MM.1S (cell line): Measurements from ENCODE around the gene KIRREL3.

Experiments
- DNase-seq: peaks from one replicate; pipeline ENCODE4 v3.0.0-alpha.2; 2015
- H2AFZ ChIP-seq: fragments of 300-600 bp; sonication (generic); 2 replicates; pipeline ENCODE4 v1.6.0; 2016; ENCODE audit warnings: antibody characterized with exemption, low read length
- H3F3A ChIP-seq: fragments of 300-600 bp; sonication (generic); 2 replicates; pipeline ENCODE4 v1.6.1; 2016; ENCODE audit warnings: mild to moderate bottlenecking, antibody characterized with exemption, low read length, moderate library complexity, mixed read lengths; ENCODE audit not compliant: insufficient read depth
- H3K27ac ChIP-seq: fragments of 300-600 bp; sonication (generic); 2 replicates; pipeline ENCODE4 v1.5.1; 2016; ENCODE audit warnings: mild to moderate bottlenecking, low read length
- H3K27me3 ChIP-seq: fragments of 300-600 bp; sonication (generic); replicated peaks from 2 replicates; pipeline ENCODE4 v1.6.0; 2016; ENCODE audit warnings: low read length; ENCODE audit not compliant: insufficient read depth
- H3K36me3 ChIP-seq: fragments of 300-600 bp; sonication (generic); replicated peaks from 2 replicates; pipeline ENCODE4 v1.6.1; 2016; ENCODE audit warnings: mild to moderate bottlenecking, low read length, mixed read lengths; ENCODE audit not compliant: insufficient read depth
- H3K4me1 ChIP-seq: fragments of 300-600 bp; sonication (generic); 2 replicates; pipeline ENCODE4 v1.6.1; 2016; ENCODE audit warnings: low read length, mixed read lengths
- H3K4me2 ChIP-seq: fragments of 300-600 bp; sonication (generic); 2 replicates; pipeline ENCODE4 v1.6.0; 2016; ENCODE audit warnings: low read depth, low read length
- H3K4me3 ChIP-seq: fragments of 300-600 bp; sonication (generic); 2 replicates; pipeline ENCODE4 v1.5.1; 2016; ENCODE audit warnings: low read length, mixed read lengths
- H3K79me2 ChIP-seq: fragments of 300-600 bp; sonication (generic); 2 replicates; pipeline ENCODE4 v1.6.1; 2016; ENCODE audit warnings: mixed run types, low read length, mixed read lengths
- H3K9ac ChIP-seq: fragments of 300-600 bp; sonication (generic); 2 replicates; pipeline ENCODE4 v1.6.1; 2016; ENCODE audit warnings: low read length, mixed read lengths
- H3K9me2 ChIP-seq: fragments of 300-600 bp; sonication (generic); replicated peaks from 2 replicates; pipeline ENCODE4 v1.6.1; 2016; ENCODE audit warnings: mild to moderate bottlenecking, low read length, mixed read lengths; ENCODE audit not compliant: insufficient read depth
- H3K9me3 ChIP-seq: fragments of 300-600 bp; sonication (generic); replicated peaks from 2 replicates; pipeline ENCODE4 v1.6.1; 2016; ENCODE audit warnings: mild to moderate bottlenecking, low read length, mixed read lengths; ENCODE audit not compliant: insufficient read depth
- H4K20me1 ChIP-seq: fragments of 300-600 bp; sonication (generic); 2 replicates; pipeline ENCODE4 v1.6.1; 2016; ENCODE audit warnings: mild to moderate bottlenecking, low read length, moderate library complexity, mixed read lengths; ENCODE audit not compliant: insufficient read depth
- EZH2 ChIP-seq: fragments of 300-600 bp; sonication (generic); optimal IDR thresholded peaks from 2 replicates; pipeline ENCODE3; 2017; ENCODE audit warnings: low read depth, mild to moderate bottlenecking, antibody characterized with exemption, low read length, mixed read lengths
- EZH2phosphoT487 ChIP-seq: fragments of 300-600 bp; sonication (generic); IDR thresholded peaks from 2 replicates; pipeline ENCODE4 v1.6.1; 2018; ENCODE audit warnings: antibody characterized with exemption, low read length
- TF ChIP-seq, protein P1 (sequence below): fragments of 300-600 bp; sonication (generic); IDR thresholded peaks from 2 replicates; pipeline ENCODE4 v1.5.1; 2016; ENCODE audit warnings: antibody characterized with exemption, low read length, mixed read lengths

The KIRREL3 gene

GRCh38 chr11:126432065-126432461, 568.5 kb downstream of the KIRREL3 start:
- no peak overlapping the region for H3K4me2 ChIP-seq
- DNase-seq, result no peak
- H3K9ac ChIP-seq, result no peak overlapping the region
- H3K79me2 ChIP-seq, result no peaks in the 10 kb centered on the region
- no peaks in the 10 kb centered on the region for H3K36me3 ChIP-seq
- H3K4me3 ChIP-seq, result no peak overlapping the region
- no peaks in the 10 kb centered on the region for H3K9me3 ChIP-seq
- H2AFZ ChIP-seq, result no peak overlapping the region
- no peak overlapping the region for H3K27ac ChIP-seq
- no peaks in the 10 kb centered on the region for H3K9me2 ChIP-seq
- no peaks in the 10 kb centered on the region for H3F3A ChIP-seq
- no peaks in the 10 kb centered on the region for H4K20me1 ChIP-seq
- TF ChIP-seq, protein P1, sequence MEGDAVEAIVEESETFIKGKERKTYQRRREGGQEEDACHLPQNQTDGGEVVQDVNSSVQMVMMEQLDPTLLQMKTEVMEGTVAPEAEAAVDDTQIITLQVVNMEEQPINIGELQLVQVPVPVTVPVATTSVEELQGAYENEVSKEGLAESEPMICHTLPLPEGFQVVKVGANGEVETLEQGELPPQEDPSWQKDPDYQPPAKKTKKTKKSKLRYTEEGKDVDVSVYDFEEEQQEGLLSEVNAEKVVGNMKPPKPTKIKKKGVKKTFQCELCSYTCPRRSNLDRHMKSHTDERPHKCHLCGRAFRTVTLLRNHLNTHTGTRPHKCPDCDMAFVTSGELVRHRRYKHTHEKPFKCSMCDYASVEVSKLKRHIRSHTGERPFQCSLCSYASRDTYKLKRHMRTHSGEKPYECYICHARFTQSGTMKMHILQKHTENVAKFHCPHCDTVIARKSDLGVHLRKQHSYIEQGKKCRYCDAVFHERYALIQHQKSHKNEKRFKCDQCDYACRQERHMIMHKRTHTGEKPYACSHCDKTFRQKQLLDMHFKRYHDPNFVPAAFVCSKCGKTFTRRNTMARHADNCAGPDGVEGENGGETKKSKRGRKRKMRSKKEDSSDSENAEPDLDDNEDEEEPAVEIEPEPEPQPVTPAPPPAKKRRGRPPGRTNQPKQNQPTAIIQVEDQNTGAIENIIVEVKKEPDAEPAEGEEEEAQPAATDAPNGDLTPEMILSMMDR, result no peak
- no peak for TF ChIP-seq EZH2
- TF ChIP-seq EZH2phosphoT487, result no peak
- no peaks in the 10 kb centered on the region for H3K27me3 ChIP-seq
- H3K4me1 ChIP-seq, result no peaks in the 10 kb centered on the region

DNA sequence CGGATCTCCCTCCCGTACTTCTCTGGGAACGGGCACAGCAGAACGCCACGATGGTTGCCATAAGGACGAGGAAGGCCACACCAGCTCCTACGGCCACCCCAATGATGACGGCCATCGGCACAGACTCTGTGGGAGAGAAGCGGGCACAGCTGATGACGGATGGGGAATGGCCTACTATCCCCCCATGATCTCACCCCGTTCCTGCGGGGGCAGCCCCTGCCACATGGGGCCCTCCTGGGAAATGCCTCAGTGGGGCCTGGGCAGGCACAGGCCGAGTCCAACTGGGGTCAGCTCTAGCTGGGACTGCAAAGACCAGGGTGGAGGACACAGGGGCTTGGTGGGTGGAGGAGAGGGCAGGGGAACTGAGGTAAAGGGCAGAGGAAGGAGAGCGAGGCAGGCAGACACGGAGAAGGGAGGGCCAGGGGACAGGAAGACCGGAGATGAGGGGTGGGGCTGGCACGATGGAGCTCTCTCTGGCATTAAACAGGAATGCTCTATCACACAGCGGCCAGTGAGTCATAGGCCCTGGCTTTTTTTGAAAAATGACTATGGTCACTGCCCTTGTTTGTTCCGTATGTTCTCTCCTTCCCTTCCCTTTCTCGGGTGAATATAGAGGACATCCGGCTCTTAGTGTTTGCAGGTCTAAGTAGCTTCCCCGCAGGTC, 569.0 kb downstream of the KIRREL3 start:
- no peak for TF ChIP-seq EZH2phosphoT487
- TF ChIP-seq, protein P1, result no peak
- no peak for TF ChIP-seq EZH2
- H3K4me3 ChIP-seq, result no peak overlapping the region
- no peaks in the 10 kb centered on the region for H3K27me3 ChIP-seq
- DNase-seq, result no peak
- no peaks in the 10 kb centered on the region for H4K20me1 ChIP-seq
- H3F3A ChIP-seq, result no peaks in the 10 kb centered on the region
- no peaks in the 10 kb centered on the region for H3K36me3 ChIP-seq
- no peaks in the 10 kb centered on the region for H3K9me2 ChIP-seq
- H3K4me2 ChIP-seq, result no peak overlapping the region
- no peaks in the 10 kb centered on the region for H3K9me3 ChIP-seq
- H3K79me2 ChIP-seq, result no peaks in the 10 kb centered on the region
- no peak overlapping the region for H3K27ac ChIP-seq
- H2AFZ ChIP-seq, result no peak overlapping the region
- H3K4me1 ChIP-seq, result no peaks in the 10 kb centered on the region
- no peak overlapping the region for H3K9ac ChIP-seq

- Histone ChIP-seq H3K4me2 (no peak overlapping the region), H4K20me1 (no peaks in the 10 kb centered on the region), H2AFZ (no peak overlapping the region), H3F3A (no peaks in the 10 kb centered on the region), H3K4me3 (no peak overlapping the region), H3K9me3 (no peaks in the 10 kb centered on the region), H3K79me2 (no peaks in the 10 kb centered on the region), H3K27ac (no peak overlapping the region), H3K4me1 (no peaks in the 10 kb centered on the region), H3K9me2 (no peaks in the 10 kb centered on the region), H3K27me3 (no peaks in the 10 kb centered on the region), H3K9ac (no peak overlapping the region), H3K36me3 (no peaks in the 10 kb centered on the region)
- no peak for TF ChIP-seq EZH2phosphoT487
- TF ChIP-seq, protein P1, result no peak
- TF ChIP-seq EZH2, result no peak
- DNase-seq, result no peak
Measured at GRCh38 chr11:126430581-126431335, 569.8 kb downstream of the KIRREL3 start.
